NCI-H526 treated with DMSO at 0.1 percent for 48 hours (cell line): ENCODE results near the gene PUM1.
A peak's percentile ranks its signal among the peaks of the same experiment; 100 is the strongest.
"Not testable (repeated sequence)": the region's sequence is repeated elsewhere in the genome, so short reads cannot be mapped to it uniquely, and the experiment has no call there.

Source experiments
- DNase-seq: peaks from one replicate; lab custom pipeline; 2025; lab: John Stamatoyannopoulos, UW

Gene PUM1

DNA sequence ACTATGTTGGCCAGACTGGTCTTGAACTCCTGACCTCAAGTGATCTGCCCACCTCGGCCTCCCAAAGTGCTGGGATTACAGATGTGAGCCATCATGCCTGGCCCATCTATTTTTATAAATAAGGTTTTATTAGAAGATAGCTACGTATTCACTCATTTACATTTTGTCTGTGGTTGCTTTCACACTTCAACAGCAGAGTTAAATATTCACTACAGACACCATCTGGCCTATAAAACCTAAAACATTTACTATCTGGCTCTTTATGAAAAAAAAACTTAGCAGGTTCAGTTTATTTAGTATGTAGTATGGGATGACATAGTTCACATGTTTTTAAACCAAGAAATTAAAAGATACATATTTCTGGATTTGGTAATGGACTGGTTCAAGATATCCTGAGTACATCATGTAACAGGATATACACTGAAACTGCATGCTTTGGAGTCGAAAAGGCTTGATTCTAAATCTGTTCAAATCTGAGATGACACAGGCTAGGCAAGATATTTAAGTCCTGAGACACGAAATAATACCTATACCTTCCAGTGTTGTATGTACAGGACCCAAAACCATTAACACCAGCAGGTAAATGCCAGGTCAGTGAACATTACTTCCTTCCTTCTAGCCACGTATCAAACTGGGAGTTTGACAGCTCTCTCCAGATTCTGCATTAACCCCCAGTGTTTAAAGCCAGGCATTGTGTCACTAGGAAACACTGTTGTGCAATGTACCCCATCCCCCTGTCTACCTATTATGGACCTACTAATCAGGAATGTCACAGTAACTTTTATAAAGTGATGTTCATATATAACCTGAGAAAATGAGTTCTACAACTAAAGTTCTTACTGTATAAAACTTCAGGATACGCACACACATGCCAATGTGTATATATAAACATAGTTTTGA is 102.7 kb downstream of the PUM1 start:
- DNase-seq: no peak

DNA sequence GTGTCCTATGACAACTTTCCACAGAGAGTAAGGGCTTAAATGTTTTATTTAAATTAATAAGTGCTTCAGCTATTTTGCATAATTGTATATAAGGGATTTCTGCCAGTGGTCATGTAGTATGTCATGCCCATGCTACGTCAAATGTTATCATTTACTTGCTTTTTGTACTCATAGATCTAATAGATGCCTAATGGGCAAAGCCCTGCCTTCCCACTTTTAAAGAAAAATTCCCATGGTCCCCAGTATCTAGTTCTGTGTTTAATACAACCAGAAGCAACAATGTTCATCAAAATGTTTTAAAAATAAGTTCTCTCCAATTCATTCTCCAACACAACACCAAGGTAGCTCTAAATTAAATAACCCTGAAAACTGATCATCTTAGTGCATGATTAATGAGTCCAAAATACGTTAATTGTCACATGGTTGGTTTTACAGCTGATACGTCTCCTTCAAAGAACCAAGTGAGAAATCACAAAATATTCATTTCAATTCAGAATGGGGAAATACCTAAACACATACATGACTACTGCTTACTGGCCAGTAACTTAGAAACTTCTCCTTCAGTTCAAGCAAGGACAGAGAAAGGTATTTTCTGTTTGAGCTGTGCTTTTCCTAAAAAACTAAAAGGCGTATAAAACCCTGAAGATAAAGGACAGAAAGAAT is 107.8 kb downstream of the PUM1 start:
- DNase-seq: no peak

DNA sequence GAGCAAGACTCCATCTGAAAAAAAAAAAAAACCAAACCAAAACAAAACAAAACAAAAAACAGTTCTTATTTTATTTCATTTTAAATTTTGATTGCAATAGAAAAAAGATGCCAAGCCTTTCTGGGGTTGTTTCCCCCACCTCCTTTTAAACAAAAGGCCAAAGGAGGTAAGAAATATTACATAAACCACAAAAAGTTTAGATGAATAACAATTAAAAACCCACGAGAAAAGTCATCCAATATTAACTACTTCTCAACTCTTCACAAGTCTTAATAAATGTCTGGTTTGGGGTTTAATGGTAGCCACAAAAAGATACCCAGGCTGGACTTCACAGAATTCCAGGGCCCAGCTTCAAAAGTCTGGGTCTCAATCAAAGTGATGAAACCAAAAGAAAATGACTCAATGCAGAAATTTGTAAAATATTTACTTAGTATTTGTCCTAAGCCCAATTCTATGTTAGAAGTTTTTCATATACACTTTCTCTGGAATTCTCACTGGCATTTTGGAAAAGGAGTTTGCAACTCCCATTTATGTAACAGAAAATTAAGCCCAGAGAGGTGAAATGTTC is 110.0 kb downstream of the PUM1 start:
- DNase-seq: no peak

DNA sequence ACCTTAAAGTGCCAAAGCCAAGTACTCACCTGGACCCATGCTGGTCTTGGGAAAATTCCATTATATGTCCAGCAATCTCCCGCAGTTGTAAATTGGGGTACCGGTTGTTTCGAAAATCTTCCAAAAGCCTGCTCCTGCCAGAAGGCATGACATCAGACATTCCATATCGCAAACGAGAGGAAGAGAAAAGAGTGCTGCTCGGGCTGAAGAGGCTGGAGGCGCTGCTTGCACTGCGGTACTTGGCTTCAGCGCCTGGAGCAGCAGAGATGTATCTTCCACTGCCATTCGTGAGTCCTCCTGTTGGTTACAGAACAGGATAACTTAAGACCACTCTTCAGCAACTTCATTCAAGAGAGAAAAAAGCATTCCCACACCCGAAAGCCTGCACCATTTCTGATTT is 111.8 kb downstream of the PUM1 start:
- DNase-seq: no peak

DNA sequence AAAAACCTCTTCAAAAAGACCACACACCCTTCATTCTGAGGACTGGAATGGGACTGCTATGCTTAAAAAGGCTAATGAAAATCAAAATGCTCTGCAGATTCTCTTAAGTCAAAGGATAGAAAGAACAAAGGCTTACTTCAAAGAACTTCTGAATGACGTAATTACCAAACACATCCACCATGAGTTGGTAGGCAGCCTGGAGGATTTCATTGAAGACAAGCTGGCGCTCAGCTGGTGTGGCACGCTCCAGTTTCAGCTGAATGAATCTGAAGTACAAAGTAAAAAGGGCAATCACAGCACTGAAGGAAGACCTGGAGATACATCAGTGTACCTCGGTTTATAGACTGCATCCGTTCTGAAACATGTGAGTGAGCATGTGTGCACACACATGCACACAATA is 113.4 kb downstream of the PUM1 start:
- no peak for DNase-seq

DNA sequence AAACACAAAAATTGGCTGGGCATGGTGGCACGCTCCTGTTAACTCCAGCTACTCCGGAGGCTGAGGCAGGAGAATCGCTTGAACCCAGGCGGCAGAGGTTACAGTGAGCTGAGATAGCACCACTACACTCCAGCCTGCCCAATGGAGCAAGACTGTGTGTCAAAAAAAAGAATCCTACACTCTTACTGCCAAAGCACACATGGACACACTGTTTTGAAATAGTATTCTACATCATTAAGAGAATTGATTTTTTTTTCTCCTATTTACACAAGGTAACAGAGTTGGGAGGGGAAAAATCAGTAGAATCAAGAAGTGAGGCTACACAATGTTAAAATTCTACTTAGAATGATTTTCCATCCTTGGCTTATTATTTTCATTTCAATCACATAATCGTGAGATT is 114.8 kb downstream of the PUM1 start:
- DNase-seq: no peak

DNA sequence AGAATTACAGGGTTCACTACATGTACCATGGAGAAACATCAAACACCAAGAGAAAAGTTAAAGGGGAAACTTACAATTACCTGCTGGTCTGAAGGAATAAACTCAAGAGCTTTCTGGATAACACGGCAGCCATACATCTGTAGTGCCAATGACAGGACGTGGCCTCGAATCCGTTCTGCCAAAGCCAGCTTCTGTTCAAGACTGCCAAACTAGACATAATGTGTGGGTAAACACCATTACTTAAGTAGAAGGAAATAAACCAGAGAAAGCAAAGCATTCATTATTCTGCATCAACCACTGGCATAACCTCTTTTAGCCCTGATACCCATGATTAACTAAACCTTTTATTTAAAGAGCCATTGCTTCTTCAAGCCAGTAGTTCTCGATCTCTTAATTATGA is 115.5 kb downstream of the PUM1 start:
- DNase-seq: no peak

DNA sequence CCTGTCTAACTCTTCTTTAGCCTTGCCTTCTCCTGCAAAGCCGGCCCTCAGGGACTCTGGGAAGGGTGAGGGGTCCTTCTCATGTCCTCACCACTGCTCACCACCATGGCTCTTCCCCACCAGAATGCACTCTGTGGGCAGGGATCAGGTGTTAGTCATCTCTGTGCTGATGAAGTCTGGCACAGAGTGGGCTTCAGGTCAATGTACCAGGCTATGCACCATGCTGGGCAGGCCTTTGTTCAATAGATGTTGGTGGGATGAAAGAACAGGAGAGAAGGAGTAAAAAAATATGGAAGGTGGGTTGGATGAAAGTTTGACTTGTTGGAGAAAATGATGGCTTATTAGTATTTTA is 116.1 kb downstream of the PUM1 start:
- DNase-seq: not testable (repeated sequence)

DNA sequence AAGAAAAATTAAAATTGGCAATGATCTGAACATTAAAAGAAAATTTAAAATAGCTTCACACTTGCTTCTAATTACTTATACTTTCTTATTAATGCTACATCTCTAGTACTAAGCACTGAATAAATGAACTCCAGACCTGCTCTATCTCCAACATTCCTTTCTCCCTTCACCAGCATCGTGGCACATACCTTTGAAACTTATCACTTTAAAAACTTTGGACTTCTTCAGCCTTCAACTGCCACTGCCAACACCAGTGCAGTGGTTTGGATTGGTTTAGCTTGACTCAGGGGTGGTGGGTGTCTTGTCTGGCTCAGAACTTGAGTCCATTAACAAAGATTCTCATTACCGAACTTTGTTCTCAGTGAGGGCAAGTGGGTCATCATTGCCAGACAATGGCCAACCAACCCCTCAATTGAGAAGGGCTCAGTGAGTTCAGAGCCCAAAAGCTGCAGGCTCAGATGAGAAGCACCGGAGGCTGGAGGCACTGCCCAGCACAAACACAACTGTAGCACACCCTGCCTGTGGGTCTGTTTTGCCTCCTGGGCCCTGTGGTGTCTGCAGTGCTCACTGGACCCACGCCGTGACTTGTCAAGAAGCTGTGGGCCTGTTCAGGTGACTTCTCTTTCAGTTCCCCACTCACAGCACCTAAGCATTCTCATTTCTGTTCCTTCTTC is 116.6 kb downstream of the PUM1 start:
- not testable (repeated sequence) for DNase-seq

DNA sequence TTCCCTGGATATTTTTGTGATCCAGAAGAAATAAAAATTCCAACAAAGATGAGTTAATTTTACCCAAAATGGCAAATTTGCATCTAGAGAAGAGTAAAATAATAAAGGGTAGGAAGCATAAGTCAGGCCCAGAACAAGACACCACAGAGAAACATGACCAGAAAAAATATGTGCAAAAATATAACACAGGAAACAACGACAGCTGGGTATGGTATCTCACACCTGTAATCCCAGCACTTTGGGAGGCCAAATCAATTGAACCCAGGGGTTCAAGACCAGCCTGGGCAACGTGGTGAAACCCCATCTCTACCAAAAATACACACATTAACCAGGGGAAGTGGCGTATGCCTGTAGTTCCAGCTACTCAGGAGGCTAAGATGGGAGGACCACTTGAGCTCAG is 117.2 kb downstream of the PUM1 start:
- no peak for DNase-seq

DNA sequence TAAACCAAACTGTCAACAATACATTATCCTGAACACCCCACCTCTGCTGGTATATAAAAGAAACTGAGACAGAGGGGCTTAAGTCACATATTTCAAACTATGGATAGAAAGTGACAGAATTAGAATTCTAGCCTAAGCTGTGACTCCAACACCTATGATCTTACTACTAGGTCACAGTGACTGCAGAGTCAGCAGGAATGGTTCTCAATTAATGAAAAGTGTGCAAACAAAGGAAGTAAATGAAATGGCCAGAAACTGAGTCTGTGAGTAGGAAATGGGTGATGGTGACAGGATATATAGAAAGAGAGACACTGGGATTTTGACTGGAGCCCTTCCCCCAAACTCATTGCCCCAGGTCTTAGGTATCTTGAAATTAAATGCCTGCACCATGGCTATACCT is 118.3 kb downstream of the PUM1 start:
- no peak for DNase-seq

DNA sequence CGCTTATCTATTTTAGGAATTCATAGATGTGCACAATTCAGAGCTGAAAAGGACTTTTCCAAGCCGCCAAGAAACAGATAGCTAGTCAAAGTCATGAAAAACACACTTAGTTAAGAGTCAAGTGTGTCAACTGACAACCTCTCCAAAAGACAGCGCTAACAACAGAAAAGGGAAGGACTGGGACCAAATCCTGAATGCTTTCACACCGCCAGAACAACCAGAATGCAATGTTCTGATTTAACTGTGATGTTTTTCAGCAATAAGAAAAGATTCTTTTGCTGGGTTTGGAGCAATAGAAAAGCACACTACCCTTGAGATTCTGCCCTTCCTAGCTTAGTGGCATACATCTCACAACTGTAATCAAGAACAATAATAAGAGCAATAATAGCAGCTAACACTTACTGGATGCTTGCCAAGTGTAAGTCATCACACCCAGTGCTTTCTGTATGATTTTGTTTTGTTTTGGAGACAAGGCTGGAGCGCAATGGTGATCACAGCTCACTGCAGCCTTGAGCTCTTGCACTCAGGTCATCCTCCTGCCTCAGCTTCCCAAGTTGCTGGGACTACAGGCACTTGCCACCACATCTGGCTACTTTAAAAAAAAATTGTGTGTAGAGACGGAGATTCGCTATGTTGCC is 123.1 kb downstream of the PUM1 start:
- no peak for DNase-seq

DNA sequence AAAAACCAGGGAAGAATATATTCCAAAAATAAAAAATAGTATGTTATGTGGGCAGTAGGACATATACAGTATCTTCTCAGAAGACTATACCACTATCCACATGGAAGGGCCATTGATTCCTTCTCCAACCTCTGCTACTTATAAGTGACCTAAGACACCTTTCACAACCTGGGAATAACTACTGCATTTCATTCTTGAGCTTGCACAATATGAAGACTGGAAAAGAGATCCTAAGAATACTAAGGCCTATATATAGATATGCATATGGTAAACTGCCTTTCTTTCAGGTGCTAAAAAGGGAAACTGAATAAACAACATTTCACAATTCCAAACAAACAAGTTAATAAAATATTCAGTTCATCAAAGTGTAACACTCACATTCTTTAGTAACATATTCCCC is 125.0 kb downstream of the PUM1 start:
- no peak for DNase-seq

DNA sequence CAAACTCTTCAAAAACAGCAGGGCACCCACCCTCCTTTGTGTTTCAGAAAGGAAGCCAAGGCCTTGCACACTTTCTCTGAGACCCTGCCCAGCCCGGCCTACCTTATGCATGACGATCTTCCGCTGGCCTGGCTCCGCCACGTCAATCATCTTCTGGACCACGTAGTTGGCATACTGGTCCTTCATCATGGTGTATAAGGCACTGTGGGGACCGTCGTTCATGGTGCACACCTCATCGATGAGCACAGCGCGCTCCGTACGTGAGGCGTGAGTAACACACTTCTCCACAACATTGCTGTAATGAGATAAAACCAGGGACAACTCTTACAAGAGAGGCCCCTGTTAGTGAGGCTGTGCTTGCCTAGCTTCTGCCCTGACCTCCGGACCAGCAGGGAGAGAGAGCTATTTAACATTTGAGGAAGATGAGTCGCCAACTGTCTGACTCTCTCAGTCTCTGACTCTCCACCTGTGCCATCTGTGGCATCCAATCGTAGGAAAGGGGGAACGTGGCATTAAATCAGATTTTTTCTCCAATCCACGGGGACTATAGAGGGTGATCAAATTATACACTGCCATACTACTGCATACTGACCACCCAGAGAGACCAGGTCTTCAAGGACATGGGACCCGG is 128.9 kb downstream of the PUM1 start:
- DNase-seq: no peak

DNA sequence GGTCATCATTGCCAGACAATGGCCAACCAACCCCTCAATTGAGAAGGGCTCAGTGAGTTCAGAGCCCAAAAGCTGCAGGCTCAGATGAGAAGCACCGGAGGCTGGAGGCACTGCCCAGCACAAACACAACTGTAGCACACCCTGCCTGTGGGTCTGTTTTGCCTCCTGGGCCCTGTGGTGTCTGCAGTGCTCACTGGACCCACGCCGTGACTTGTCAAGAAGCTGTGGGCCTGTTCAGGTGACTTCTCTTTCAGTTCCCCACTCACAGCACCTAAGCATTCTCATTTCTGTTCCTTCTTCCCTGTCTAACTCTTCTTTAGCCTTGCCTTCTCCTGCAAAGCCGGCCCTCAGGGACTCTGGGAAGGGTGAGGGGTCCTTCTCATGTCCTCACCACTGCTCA is 129.8 kb downstream of the PUM1 start:
- not testable (repeated sequence) for DNase-seq

DNA sequence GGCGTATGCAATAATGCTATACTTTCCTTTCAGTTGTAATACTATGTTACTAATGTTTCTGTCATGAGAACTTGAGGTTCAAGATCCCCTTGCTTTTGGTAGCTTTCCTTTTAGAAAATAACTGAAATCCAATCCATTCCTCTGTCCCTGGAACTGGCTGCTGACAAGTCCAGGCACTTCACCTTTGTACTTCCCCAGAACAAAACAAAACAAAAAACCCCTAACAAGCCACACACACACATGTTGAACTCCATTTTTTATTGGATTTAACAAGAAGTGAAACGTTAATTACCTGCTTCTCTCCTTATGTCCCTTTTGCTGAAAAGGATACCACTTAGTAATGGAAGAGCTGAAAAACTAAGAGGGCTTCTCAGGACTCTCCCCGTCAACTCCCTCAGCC is 130.9 kb downstream of the PUM1 start:
- no peak for DNase-seq

DNA sequence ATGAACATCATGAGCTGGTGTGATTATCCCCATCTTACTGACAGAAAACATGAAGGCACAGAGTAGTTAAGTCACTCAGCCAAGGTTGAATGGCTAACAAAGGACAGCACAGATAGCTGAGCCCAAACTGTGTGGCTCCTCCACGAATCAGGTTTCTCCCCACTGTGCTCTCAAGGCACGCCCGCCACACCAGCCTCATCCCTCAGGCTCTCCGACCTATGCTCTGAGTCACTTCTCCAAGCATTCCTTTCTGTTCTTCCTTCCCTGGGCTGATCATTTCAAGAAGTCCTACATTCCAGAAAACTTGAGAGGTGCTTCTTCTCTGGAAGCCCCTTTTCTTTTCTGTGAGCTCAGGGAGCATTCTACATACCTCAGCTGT is 131.7 kb downstream of the PUM1 start:
- DNase-seq: no peak

DNA sequence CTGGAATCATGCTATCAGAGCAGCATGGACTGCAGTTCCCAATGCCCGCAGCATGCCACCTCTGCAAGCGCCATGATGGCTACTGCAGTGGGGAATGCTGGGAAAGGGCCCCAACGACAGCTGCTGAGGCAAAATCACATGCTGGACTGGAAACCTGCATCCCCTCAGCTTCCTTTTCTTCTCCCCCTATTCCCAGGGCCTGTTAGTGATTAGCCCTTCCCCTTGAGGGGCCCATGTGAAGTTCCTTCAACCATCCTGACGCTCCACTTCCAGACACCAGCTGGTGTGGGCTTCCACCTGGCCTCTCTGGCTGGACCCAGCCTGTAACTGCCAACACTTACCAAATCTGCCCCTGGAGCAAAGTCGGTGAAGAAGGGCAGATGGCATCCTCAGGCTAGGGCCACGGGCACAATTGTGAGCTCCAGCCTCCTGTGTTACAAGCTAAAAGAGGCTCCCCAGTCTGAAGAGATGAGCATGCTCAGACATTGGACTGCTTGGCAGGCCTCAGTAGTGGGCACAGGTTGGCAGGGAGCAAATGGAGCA is 134.8 kb downstream of the PUM1 start:
- no peak for DNase-seq

DNA sequence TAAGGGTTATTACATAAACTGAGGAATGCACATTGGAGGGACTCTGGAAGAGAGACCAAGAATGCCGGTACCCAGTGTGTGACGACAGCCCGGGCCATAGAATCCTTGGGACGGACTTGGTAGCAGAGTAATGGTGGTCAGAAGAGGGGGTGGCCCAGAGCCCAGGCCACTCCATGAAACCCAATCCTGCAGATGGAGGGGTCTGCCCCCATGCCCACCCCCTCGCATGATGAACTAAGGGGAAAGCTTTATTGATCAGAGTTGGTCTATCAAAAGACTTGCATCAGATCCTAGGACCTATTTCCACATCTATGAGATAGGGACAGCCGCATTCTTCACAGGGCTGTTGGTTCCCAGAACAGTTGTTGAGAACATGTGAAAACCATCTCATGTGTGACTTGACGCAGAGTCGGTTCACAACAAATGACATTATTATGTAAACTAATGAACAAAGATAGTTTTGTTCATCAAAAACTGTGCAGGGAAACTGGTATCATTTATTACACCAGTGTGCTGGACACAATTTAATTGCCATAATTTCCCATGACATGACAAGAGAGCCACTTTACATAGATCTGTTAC is 135.5 kb downstream of the PUM1 start:
- no peak for DNase-seq

DNA sequence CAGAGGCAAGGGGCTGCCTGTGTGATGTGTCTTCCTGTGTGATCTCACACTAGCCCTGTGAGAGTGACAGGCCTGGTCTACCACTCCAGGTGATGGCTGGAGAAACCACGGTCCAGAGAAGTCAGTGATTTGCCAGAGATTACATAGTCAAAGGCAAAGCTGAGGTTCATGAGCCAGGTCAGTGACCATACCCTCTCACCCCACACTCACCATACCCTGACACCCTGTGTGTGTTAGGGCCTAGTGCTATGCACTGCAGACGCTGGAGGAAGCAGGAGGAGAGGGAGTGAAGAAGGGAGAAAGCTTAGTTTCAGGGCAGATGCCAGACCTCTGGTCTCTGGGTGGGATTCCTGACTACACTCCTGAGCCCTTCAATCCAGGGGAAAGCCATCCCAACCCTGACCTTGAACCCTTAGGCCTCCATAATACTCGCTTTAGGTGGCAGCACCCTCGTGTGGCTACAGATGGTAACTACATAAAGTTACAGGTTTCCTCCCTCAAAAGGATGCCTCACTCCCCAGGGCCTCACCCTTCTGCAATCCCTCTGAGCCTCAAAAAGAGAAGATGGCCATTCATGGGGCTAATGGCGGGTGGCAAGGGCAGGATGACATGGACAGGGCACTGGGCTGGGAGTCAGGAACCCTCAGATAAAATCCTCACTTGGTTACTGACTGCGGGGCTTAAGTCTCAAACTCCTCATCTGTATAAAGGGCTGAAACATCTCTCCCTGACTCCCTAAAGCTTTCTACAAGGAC is 136.2 kb downstream of the PUM1 start:
- DNase-seq: peak; percentile 46

DNA sequence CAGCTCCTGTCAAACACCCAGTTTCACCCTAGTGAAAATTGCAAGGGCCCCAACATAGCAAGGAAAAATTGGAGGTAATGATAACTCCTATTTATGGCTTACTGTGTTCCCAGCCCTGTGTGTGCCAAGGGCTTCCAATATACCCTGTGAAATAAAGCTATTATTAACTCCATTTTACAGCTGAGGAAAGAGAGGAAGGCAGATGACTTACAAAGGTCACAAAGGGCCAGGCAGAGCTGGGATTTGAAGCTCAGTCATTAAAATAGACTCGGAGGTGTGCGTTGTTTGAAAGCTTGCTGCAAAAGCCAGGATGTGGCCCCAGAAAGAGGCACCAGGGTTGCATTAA is 136.8 kb downstream of the PUM1 start:
- no peak for DNase-seq
